Smooth muscle cell (in vitro differentiated cells): Measurements from ENCODE around the gene DPM3. TPM values are rescaled to one million over a fixed set of nuclear protein-coding genes. Genes with fewer than 3 reads are reported as not detected.

Experiments used
- DNase-seq: peaks from one replicate; lab custom pipeline; 2025; ENCODE audit not compliant: unreplicated experiment; lab: John Stamatoyannopoulos, UW
- H2AFZ ChIP-seq: fragments of 200-600 bp; sonication (generic); 2 replicates; pipeline ENCODE4 v1.6.0; 2016; ENCODE audit warnings: antibody characterized with exemption, low read depth, mild to moderate bottlenecking
- H3F3A ChIP-seq: fragments of 200-600 bp; sonication (generic); 2 replicates; pipeline ENCODE4 v1.6.0; 2017; ENCODE audit warnings: antibody characterized with exemption, low read depth
- H3K27ac ChIP-seq: fragments of 200-600 bp; sonication (generic); 2 replicates; pipeline ENCODE4 v1.5.1; 2016; ENCODE audit warnings: low read depth, mild to moderate bottlenecking
- H3K27me3 ChIP-seq: fragments of 200-600 bp; sonication (generic); 2 replicates; pipeline ENCODE4 v1.6.1; 2016; ENCODE audit warnings: low read depth, mild to moderate bottlenecking
- H3K36me3 ChIP-seq: fragments of 200-600 bp; sonication (generic); 2 replicates; pipeline ENCODE4 v1.5.1; 2016; ENCODE audit warnings: low read depth
- H3K4me1 ChIP-seq: fragments of 200-600 bp; sonication (generic); 2 replicates; pipeline ENCODE4 v1.5.1; 2016; ENCODE audit warnings: low read depth
- H3K4me2 ChIP-seq: fragments of 200-600 bp; sonication (generic); 2 replicates; pipeline ENCODE4 v1.6.0; 2016; ENCODE audit warnings: mild to moderate bottlenecking
- H3K4me3 ChIP-seq: fragments of 200-600 bp; sonication (generic); 2 replicates; pipeline ENCODE4 v1.5.1; 2016; ENCODE audit warnings: mild to moderate bottlenecking
- H3K79me2 ChIP-seq: fragments of 200-600 bp; sonication (generic); 2 replicates; pipeline ENCODE4 v1.6.0; 2016; ENCODE audit warnings: low read depth, mild to moderate bottlenecking
- H3K9ac ChIP-seq: fragments of 200-600 bp; sonication (generic); 2 replicates; pipeline ENCODE4 v1.6.0; 2016; ENCODE audit warnings: low read depth
- H3K9me3 ChIP-seq: fragments of 200-600 bp; sonication (generic); replicated peaks from 2 replicates; pipeline ENCODE4 v1.5.1; 2016; ENCODE audit warnings: low read depth
- H4K20me1 ChIP-seq: fragments of 200-600 bp; sonication (generic); 2 replicates; pipeline ENCODE4 v1.6.0; 2016; ENCODE audit warnings: low read depth
- CTCF ChIP-seq: fragments of 200-600 bp; sonication (generic); IDR thresholded peaks from 2 replicates; pipeline ENCODE4 v1.5.1; 2017; ENCODE audit warnings: borderline replicate concordance, mild to moderate bottlenecking, antibody characterized with exemption; ENCODE audit not compliant: insufficient read depth, poor library complexity, severe bottlenecking
- WGBS: methylation state at CpG from one replicate; pipeline ENCODE4 v1.1.7; 2016; ENCODE audit warnings: low lambda C conversion rate; 5-methylcytosine and 5-hydroxymethylcytosine counted together
- polyA plus RNA-seq: library from polyadenylated mRNA; unstranded; fragments of >200 nt; fragmentation: Nextera tagmentation; extraction: Ambion mirVana; gene quantifications from 2 replicates; pipeline ENCODE4 v1.2.1, GENCODE V29; 2016
- total RNA-seq: library from RNA; depleted of rRNA; stranded (reverse); fragments of >200 nt; gene quantifications from 2 replicates; pipeline ENCODE4 v1.2.3, GENCODE V29; 2014

The DPM3 gene
- total and polyA plus RNA-seq, 2 experiments from 2014 or later = 69.1 to 75.8 TPM

GRCh38 chr1:155182052-155182550, 41.8 kb upstream of the DPM3 start:
- no peak overlapping the region for H3K4me2 ChIP-seq
- no peaks in the 10 kb centered on the region for H4K20me1 ChIP-seq
- no peaks in the 10 kb centered on the region for H3K79me2 ChIP-seq
- no peaks in the 10 kb centered on the region for H3K27me3 ChIP-seq
- no peak for DNase-seq
- no peaks in the 10 kb centered on the region for H3K9me3 ChIP-seq
- no peaks in the 10 kb centered on the region for H3F3A ChIP-seq
- no peak overlapping the region for H3K27ac ChIP-seq
- TF ChIP-seq CTCF = no peak
- H3K9ac ChIP-seq = no peak overlapping the region
- WGBS = 98% methylated on average over 7 of the region's 7 CpGs
- H3K4me1 ChIP-seq = no peaks in the 10 kb centered on the region
- H3K36me3 ChIP-seq = no peaks in the 10 kb centered on the region
- no peak overlapping the region for H2AFZ ChIP-seq
- no peak overlapping the region for H3K4me3 ChIP-seq

GRCh38 chr1:155181371-155182051, 41.2 kb upstream of the DPM3 start:
- Histone ChIP-seq H3K79me2 (no peaks in the 10 kb centered on the region), H2AFZ (no peak overlapping the region), H3K4me1 (no peaks in the 10 kb centered on the region), H3K4me3 (no peak overlapping the region), H3K36me3 (no peaks in the 10 kb centered on the region), H4K20me1 (no peaks in the 10 kb centered on the region), H3K4me2 (no peak overlapping the region), H3K9me3 (no peaks in the 10 kb centered on the region), H3K27ac (no peak overlapping the region), H3K9ac (no peak overlapping the region), H3F3A (no peaks in the 10 kb centered on the region), H3K27me3 (no peaks in the 10 kb centered on the region)
- no peak for DNase-seq
- WGBS = 98% methylated on average over 18 of the region's 18 CpGs
- no peak for TF ChIP-seq CTCF

- Histone ChIP-seq H3K27me3 (no peaks in the 10 kb centered on the region), H3K9ac (no peak overlapping the region), H3K4me1 (no peaks in the 10 kb centered on the region), H3K27ac (no peak overlapping the region), H3K36me3 (no peaks in the 10 kb centered on the region), H3K9me3 (no peaks in the 10 kb centered on the region), H4K20me1 (no peaks in the 10 kb centered on the region), H3F3A (no peaks in the 10 kb centered on the region), H3K79me2 (no peaks in the 10 kb centered on the region), H3K4me3 (no peak overlapping the region), H2AFZ (no peak overlapping the region), H3K4me2 (no peak overlapping the region)
- no peak for TF ChIP-seq CTCF
- no peak for DNase-seq
- 97% methylated on average over 31 of the region's 31 CpGs for WGBS
Measured at GRCh38 chr1:155179112-155180031, 39.0 kb upstream of the DPM3 start.
